GM12878 (cell line): Measurements from ENCODE around the gene SCARF1. TPM values are rescaled to one million over a fixed set of nuclear protein-coding genes. Genes with fewer than 3 reads are reported as not detected.

Source experiments
- ATAC-seq: fragments of 200-7000 bp; cut with Tn5 transposase; 3 replicates; pipeline ENCODE4 v1.9.1; 2020; ENCODE audit warnings: mild to moderate bottlenecking, moderate library complexity
- BruUV-seq: library from RNA; stranded (reverse); fragments of 400-500 nt; replicated peaks from 2 replicates; lab custom pipeline; 2021; lab: Mats Ljungman, UMichigan
- CTCF ChIA-PET: fragments of 300-600 bp; sonication (Branson Sonifier 250); formaldehyde crosslinking; extraction: SDS; loops from one replicate; lab custom pipeline; 2021; ENCODE audit warnings: inconsistent platforms; lab: Yijun Ruan, JAX
- POLR2A ChIA-PET: fragments of 350-600 bp; formaldehyde crosslinking; extraction: SDS; loops from one replicate; lab custom pipeline; 2021; ENCODE audit warnings: inconsistent platforms; lab: Charles Lee
- RAD21 ChIA-PET: fragments of 300-600 bp; sonication (Branson Sonifier 250); formaldehyde crosslinking; loops from one replicate; lab custom pipeline; 2023; ENCODE audit warnings: antibody characterized with exemption; ENCODE audit not compliant: unreplicated experiment; lab: Charles Lee
- SMC1A ChIA-PET: fragments of 300-600 bp; sonication (Branson Sonifier 250); formaldehyde crosslinking; loops from one replicate; lab custom pipeline; 2023; ENCODE audit not compliant: unreplicated experiment, uncharacterized antibody; lab: Charles Lee
- DNase-seq: peaks from one replicate; pipeline ENCODE4 v3.0.0-alpha.2; 2011; ENCODE audit warnings: low read depth, low spot score
- FAIRE-seq: peaks from 3 replicates; lab custom pipeline; 2011; peaks lifted over from hg19 to GRCh38; lab: Jason Lieb, UNC
- H2AFZ ChIP-seq: 2 replicates; pipeline ENCODE4 v1.6.0; 2011; ENCODE audit warnings: low read depth, low read length, control low read depth; ENCODE audit not compliant: control insufficient read depth
- H3K27ac ChIP-seq: 2 replicates; pipeline ENCODE4 v1.5.1; 2011; ENCODE audit warnings: control low read depth; ENCODE audit not compliant: control insufficient read depth, insufficient read depth
- H3K27me3 ChIP-seq, 2 experiments: replicated peaks in 1 of 2; 2 replicates each; pipeline versions ENCODE4 v1.6.0 to v1.6.1; 2011; ENCODE audit warnings: low read length in 1 of 2; ENCODE audit not compliant: control insufficient read depth in 2 of 2, insufficient read depth in 2 of 2
- H3K36me3 ChIP-seq, 2 experiments: 2 replicates each; pipeline ENCODE4 v1.5.1; 2011; ENCODE audit warnings: low read length in 1 of 2; ENCODE audit not compliant: control insufficient read depth in 2 of 2, insufficient read depth in 2 of 2
- H3K4me1 ChIP-seq: 2 replicates; pipeline ENCODE4 v1.6.1; 2011; ENCODE audit warnings: mild to moderate bottlenecking, low read length, moderate library complexity, mixed read lengths; ENCODE audit not compliant: control insufficient read depth, insufficient read depth
- H3K4me2 ChIP-seq: 2 replicates; pipeline ENCODE4 v1.6.0; 2011; ENCODE audit warnings: control low read depth; ENCODE audit not compliant: control insufficient read depth, insufficient read depth
- H3K4me3 ChIP-seq: fragments of 200-600 bp; sonication (generic); 2 replicates; pipeline ENCODE4 v1.5.1; 2016
- H3K79me2 ChIP-seq: 2 replicates; pipeline ENCODE4 v1.6.0; 2011; ENCODE audit warnings: low read length; ENCODE audit not compliant: control insufficient read depth, insufficient read depth
- H3K9ac ChIP-seq: 2 replicates; pipeline ENCODE4 v1.8.0; 2011; ENCODE audit warnings: low read length, control low read depth, mixed read lengths; ENCODE audit not compliant: control insufficient read depth, insufficient read depth
- H3K9me3 ChIP-seq: replicated peaks from 3 replicates; pipeline ENCODE4 v1.5.1; 2011; ENCODE audit warnings: mild to moderate bottlenecking, low read length; ENCODE audit not compliant: control insufficient read depth, insufficient read depth
- H4K20me1 ChIP-seq: 2 replicates; pipeline ENCODE4 v1.6.0; 2011; ENCODE audit not compliant: control insufficient read depth, insufficient read depth
- BCL11A ChIP-seq: IDR thresholded peaks from 2 replicates; pipeline ENCODE4 v1.6.1; 2011; ENCODE audit warnings: low read depth, low read length
- HDAC2 ChIP-seq: fragments of 200-600 bp; sonication (generic); IDR thresholded peaks from 2 replicates; pipeline ENCODE4 v1.6.1; 2017
- KDM1A ChIP-seq: fragments of 200-600 bp; sonication (generic); IDR thresholded peaks from 2 replicates; pipeline ENCODE4 v1.6.1; 2016; ENCODE audit warnings: borderline replicate concordance
- NR2F1 ChIP-seq: fragments of 450-650 bp; conservative IDR thresholded peaks from 2 replicates; pipeline ENCODE4 v1.6.1; 2017; ENCODE audit warnings: mild to moderate bottlenecking
- POU2F2 ChIP-seq: IDR thresholded peaks from 3 replicates; pipeline ENCODE4 v1.6.1; 2011; ENCODE audit warnings: low read depth, mild to moderate bottlenecking, low read length, borderline replicate concordance
- ZBED1 ChIP-seq: IDR thresholded peaks from 2 replicates; pipeline ENCODE4 v1.6.1; 2016; ENCODE audit warnings: borderline replicate concordance
- ZNF274 ChIP-seq: IDR thresholded peaks from one replicate; pipeline ENCODE4 v1.8.0; 2011; ENCODE audit not compliant: insufficient read length, insufficient read depth
- ZNF622 ChIP-seq: fragments of 450-650 bp; IDR thresholded peaks from 2 replicates; pipeline ENCODE4 v1.6.1; 2017; ENCODE audit warnings: mild to moderate bottlenecking, inconsistent platforms
- WGBS: methylation state at CpG from one replicate; pipeline ENCODE4 v1.1.6; 2016; ENCODE audit warnings: low lambda C conversion rate; ENCODE audit not compliant: insufficient replicate concordance, insufficient coverage; ENCODE audit errors: missing lambda C conversion rate; 5-methylcytosine and 5-hydroxymethylcytosine counted together
- in situ Hi-C: fragments of 300-500 bp; cut with MboI; formaldehyde crosslinking; loops from 9 replicates; pipeline ENCODE4 v1.14.3; 2018; ENCODE audit warnings: mixed read lengths
- intact Hi-C: fragments of 100-400 bp; cut with micrococcal nuclease; formaldehyde crosslinking; loops from one replicate; pipeline ENCODE4 v1.14.2; 2022; ENCODE audit not compliant: unreplicated experiment
- polyA plus RNA-seq, 11 experiments: library from polyadenylated mRNA; depleted of rRNA in 4 of 11; unstranded in 6 of 11; stranded (reverse) in 5 of 11; fragments of >200 nt; fragmentation: Nextera tagmentation in 4 of 11; fragmentation: Illumina TruSeq in 1 of 11; extraction: Ambion mirVana in 4 of 11; extraction: Trizol in 1 of 11; gene quantifications; 1 replicate in 1 of 11; 2 replicates in 10 of 11; pipeline versions ENCODE4 v1.2.1 to v1.2.3, GENCODE V29; 2011 to 2016; ENCODE audit warnings: inconsistent platforms in 2 of 11, missing spikeins in 2 of 11, low read depth in 1 of 11
- total RNA-seq, 4 experiments: library from RNA; depleted of rRNA in 3 of 4; stranded (reverse); fragments of >200 nt in 3 of 4; fragmentation: Illumina TruSeq in 1 of 4; extraction: Trizol in 1 of 4; gene quantifications; 2 replicates each; pipeline versions ENCODE4 v1.2.1 to v1.2.3, GENCODE V29; 2013 to 2021
- TF ChIP-seq, protein P1 (sequence below): IDR thresholded peaks from 2 replicates; pipeline ENCODE4 v1.6.1; 2011; ENCODE audit warnings: low read depth, mild to moderate bottlenecking, low read length, moderate library complexity, borderline replicate concordance; ENCODE audit errors: extremely low read depth
- TF ChIP-seq, protein P2 (sequence below): fragments of 450-650 bp; IDR thresholded peaks from 2 replicates; pipeline ENCODE4 v1.6.1; 2017; ENCODE audit warnings: mild to moderate bottlenecking, moderate library complexity
- TF ChIP-seq, protein P3 (sequence below): IDR thresholded peaks from 2 replicates; pipeline ENCODE4 v1.6.1; 2011; ENCODE audit warnings: low read depth, low read length, improper control_type of control experiment, borderline replicate concordance

SCARF1 gene
- total and polyA plus RNA-seq, 10 of the 15 experiments (the other 5 are each of a cell fraction or from before 2014, with no cell fraction given) = 0.10 to 1.7 (median 0.43) TPM

DNA sequence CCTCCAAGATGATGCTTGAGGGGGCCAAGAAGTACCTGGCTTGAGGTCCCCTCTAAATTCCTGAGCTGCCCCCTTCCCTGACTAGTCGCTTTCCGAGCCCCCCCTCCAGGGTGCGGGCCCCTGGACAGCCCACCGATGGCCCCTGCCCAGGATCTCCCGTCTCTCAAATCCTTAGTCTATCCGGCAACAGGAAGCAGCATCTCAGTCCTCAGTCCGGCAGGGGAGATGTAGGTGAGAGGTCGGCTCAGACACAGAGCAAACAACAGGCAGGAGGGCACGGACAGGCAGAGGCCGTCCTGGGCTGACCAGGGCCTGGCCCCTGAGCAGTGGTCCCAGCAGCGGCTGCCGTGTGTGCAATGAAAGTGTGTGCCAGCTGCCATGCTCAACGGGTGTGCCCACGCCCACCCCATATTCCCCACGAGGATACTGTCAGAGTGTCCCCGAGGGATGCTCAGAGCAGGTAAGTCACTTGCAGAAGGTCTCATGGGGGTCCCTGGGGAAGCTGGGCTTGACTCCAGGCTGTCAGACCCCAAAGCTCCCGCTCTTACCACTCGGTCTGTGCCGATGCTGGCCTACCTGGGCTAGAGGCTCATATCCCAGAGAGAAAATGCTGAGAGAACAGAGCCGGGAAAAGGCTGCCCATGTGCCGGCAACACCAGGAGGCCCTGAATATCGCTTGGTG, 24.1 kb downstream of the SCARF1 start:
- no peak overlapping the region for H3K4me2 ChIP-seq
- peaks cover 7% of the 10 kb centered on the region for H3K4me1 ChIP-seq
- H3K36me3 ChIP-seq = no peaks in the 10 kb centered on the region
- H2AFZ ChIP-seq = no peak overlapping the region
- no peak overlapping the region for H3K27ac ChIP-seq
- intact Hi-C loops = no loop called here
- in situ Hi-C loops = loop anchor here (10.0 kb wide), 1 partner anchor 47 kb away; no protein-coding TSS in a partner anchor
- RAD21 ChIA-PET = no interaction called here
- H3K4me3 ChIP-seq = no peak overlapping the region
- H3K9ac ChIP-seq = no peak overlapping the region
- SMC1A ChIA-PET = interaction anchor here (0.6 kb wide), 1 partner anchor 14 kb away, joined by 3 read pairs; no protein-coding TSS in a partner anchor
- no peaks in the 10 kb centered on the region; the same call in 1 of the 2 replicates for H3K79me2 ChIP-seq
- WGBS = 73% methylated on average over 22 of the region's 22 CpGs
- CTCF ChIA-PET = no interaction called here
- no peaks in the 10 kb centered on the region for H3K27me3 ChIP-seq
- H3K9me3 ChIP-seq = no peaks in the 10 kb centered on the region
- no peaks in the 10 kb centered on the region for H4K20me1 ChIP-seq
- no peak for FAIRE-seq
- no TSS peak for BruUV-seq
- POLR2A ChIA-PET = interaction anchor here (1.6 kb wide), 1 partner anchor 14 kb away, joined by 4 read pairs; no protein-coding TSS in a partner anchor
- no peak for ATAC-seq
- no peak for TF ChIP-seq KDM1A
- TF ChIP-seq BCL11A = no peak
- TF ChIP-seq ZNF274 = no peak
- no peak for TF ChIP-seq NR2F1
- TF ChIP-seq HDAC2 = no peak
- TF ChIP-seq ZNF622 = no peak
- TF ChIP-seq, all 136 proteins: peak for 0
- DNase-seq = no peak

DNA sequence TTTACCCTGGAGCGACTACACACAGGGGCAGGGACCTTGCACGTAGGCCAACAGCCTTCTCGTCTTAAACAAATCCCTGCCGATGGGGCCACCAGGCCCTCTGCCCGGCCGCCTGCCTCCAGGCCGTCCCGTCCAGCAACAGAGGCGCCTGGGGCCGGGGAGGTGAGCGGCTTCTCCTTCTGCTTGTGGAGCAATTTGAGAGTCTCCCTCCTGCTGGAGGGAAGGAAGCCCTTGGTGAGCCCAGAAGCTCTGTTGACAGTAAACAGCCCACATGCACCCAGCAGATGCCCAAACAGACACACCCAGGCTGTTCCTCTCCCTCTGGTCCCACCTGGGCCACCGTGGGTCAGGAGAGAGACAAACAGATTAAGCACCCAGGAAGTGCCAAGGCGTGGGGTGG, 25.0 kb downstream of the SCARF1 start:
- no peaks in the 10 kb centered on the region for H4K20me1 ChIP-seq
- ChIA-PET RAD21 (no interaction called here), SMC1A (no interaction called here), CTCF (no interaction called here), POLR2A (interaction anchor here (0.6 kb wide), 1 partner anchor 342 kb away, joined by 4 read pairs; no protein-coding TSS in a partner anchor)
- intact Hi-C loops (no loop called here), in situ Hi-C loops (loop anchor here (10.0 kb wide), 1 partner anchor 46 kb away; no protein-coding TSS in a partner anchor)
- H3K27ac ChIP-seq = no peak overlapping the region
- H3K4me1 ChIP-seq = peaks cover 3% of the 10 kb centered on the region
- H3K9ac ChIP-seq = no peak overlapping the region
- FAIRE-seq = no peak
- H3K4me3 ChIP-seq = no peak overlapping the region
- WGBS = 86% methylated on average over 13 of the region's 13 CpGs
- H3K36me3 ChIP-seq = no peaks in the 10 kb centered on the region
- no peaks in the 10 kb centered on the region for H3K9me3 ChIP-seq
- H2AFZ ChIP-seq = no peak overlapping the region
- ATAC-seq = peak; percentile 19; the same call in 2 of the 3 replicates
- no peaks in the 10 kb centered on the region for H3K27me3 ChIP-seq
- no peaks in the 10 kb centered on the region; the same call in 1 of the 2 replicates for H3K79me2 ChIP-seq
- BruUV-seq = no TSS peak
- H3K4me2 ChIP-seq = no peak overlapping the region
- DNase-seq = no peak
- TF ChIP-seq, protein P1, sequence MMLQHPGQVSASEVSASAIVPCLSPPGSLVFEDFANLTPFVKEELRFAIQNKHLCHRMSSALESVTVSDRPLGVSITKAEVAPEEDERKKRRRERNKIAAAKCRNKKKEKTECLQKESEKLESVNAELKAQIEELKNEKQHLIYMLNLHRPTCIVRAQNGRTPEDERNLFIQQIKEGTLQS = no peak
- no peak for TF ChIP-seq ZBED1
- no peak for TF ChIP-seq POU2F2
- TF ChIP-seq, protein P2, sequence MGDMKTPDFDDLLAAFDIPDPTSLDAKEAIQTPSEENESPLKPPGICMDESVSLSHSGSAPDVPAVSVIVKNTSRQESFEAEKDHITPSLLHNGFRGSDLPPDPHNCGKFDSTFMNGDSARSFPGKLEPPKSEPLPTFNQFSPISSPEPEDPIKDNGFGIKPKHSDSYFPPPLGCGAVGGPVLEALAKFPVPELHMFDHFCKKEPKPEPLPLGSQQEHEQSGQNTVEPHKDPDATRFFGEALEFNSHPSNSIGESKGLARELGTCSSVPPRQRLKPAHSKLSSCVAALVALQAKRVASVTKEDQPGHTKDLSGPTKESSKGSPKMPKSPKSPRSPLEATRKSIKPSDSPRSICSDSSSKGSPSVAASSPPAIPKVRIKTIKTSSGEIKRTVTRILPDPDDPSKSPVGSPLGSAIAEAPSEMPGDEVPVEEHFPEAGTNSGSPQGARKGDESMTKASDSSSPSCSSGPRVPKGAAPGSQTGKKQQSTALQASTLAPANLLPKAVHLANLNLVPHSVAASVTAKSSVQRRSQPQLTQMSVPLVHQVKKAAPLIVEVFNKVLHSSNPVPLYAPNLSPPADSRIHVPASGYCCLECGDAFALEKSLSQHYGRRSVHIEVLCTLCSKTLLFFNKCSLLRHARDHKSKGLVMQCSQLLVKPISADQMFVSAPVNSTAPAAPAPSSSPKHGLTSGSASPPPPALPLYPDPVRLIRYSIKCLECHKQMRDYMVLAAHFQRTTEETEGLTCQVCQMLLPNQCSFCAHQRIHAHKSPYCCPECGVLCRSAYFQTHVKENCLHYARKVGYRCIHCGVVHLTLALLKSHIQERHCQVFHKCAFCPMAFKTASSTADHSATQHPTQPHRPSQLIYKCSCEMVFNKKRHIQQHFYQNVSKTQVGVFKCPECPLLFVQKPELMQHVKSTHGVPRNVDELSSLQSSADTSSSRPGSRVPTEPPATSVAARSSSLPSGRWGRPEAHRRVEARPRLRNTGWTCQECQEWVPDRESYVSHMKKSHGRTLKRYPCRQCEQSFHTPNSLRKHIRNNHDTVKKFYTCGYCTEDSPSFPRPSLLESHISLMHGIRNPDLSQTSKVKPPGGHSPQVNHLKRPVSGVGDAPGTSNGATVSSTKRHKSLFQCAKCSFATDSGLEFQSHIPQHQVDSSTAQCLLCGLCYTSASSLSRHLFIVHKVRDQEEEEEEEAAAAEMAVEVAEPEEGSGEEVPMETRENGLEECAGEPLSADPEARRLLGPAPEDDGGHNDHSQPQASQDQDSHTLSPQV = no peak
- TF ChIP-seq, protein P3, sequence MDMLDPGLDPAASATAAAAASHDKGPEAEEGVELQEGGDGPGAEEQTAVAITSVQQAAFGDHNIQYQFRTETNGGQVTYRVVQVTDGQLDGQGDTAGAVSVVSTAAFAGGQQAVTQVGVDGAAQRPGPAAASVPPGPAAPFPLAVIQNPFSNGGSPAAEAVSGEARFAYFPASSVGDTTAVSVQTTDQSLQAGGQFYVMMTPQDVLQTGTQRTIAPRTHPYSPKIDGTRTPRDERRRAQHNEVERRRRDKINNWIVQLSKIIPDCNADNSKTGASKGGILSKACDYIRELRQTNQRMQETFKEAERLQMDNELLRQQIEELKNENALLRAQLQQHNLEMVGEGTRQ = no peak
